IMR-90 (cell line): ENCODE results near the gene FGD3. TPM values are rescaled to one million over a fixed set of nuclear protein-coding genes. Genes with fewer than 3 reads are reported as not detected.

Experiments
- ATAC-seq: fragments of 200-7000 bp; cut with Tn5 transposase; 2 replicates; pipeline ENCODE4 v1.9.1; 2020; ENCODE audit warnings: low read depth, mild to moderate bottlenecking, moderate library complexity
- BruUV-seq: library from RNA; stranded (reverse); fragments of 400-500 nt; replicated peaks from 2 replicates; lab custom pipeline; 2021; lab: Mats Ljungman, UMichigan
- CTCF ChIA-PET: fragments of 300-600 bp; formaldehyde crosslinking; extraction: SDS; loops from one replicate; lab custom pipeline; 2021; ENCODE audit warnings: antibody characterized with exemption; lab: Yijun Ruan, JAX
- POLR2A ChIA-PET: fragments of 300-600 bp; sonication (Branson Sonifier 250); formaldehyde crosslinking; loops from one replicate; lab custom pipeline; 2022; ENCODE audit warnings: antibody characterized with exemption; ENCODE audit not compliant: unreplicated experiment; lab: Charles Lee
- DNase-seq: peaks from one replicate; pipeline ENCODE4 v3.0.0; 2013
- H2AFZ ChIP-seq: replicated peaks from 2 replicates; pipeline ENCODE3; 2013; ENCODE audit warnings: low read length, mild to moderate bottlenecking; ENCODE audit not compliant: poor library complexity
- H2AK5ac ChIP-seq: 2 replicates; pipeline ENCODE4 v1.6.1; 2013; ENCODE audit warnings: low read depth, low read length, inconsistent platforms
- H2AK9ac ChIP-seq: replicated peaks from 2 replicates; pipeline ENCODE3; 2013; ENCODE audit warnings: mild to moderate bottlenecking, low read depth, low read length, moderate library complexity; ENCODE audit not compliant: poor library complexity
- H2BK120ac ChIP-seq: 2 replicates; pipeline ENCODE4 v1.6.1; 2013; ENCODE audit warnings: low read depth, low read length, inconsistent platforms
- H2BK15ac ChIP-seq: 3 replicates; pipeline ENCODE4 v1.6.1; 2013; ENCODE audit warnings: low read depth, low read length, inconsistent platforms
- H2BK20ac ChIP-seq: 2 replicates; pipeline ENCODE4 v1.6.1; 2013; ENCODE audit warnings: low read depth, mild to moderate bottlenecking, inconsistent platforms, low read length, moderate library complexity
- H2BK5ac ChIP-seq: 2 replicates; pipeline ENCODE4 v1.6.1; 2013; ENCODE audit warnings: mild to moderate bottlenecking, low read depth, low read length, inconsistent platforms; ENCODE audit not compliant: poor library complexity, severe bottlenecking
- H3K14ac ChIP-seq: replicated peaks from 2 replicates; pipeline ENCODE4 v1.6.1; 2013; ENCODE audit warnings: low read depth, low read length, inconsistent platforms
- H3K18ac ChIP-seq: 2 replicates; pipeline ENCODE4 v1.6.1; 2013; ENCODE audit warnings: low read depth, low read length, control low read depth
- H3K23ac ChIP-seq: 2 replicates; pipeline ENCODE4 v1.6.1; 2013; ENCODE audit warnings: low read depth, low read length, inconsistent platforms
- H3K27ac ChIP-seq: 2 replicates; pipeline ENCODE4 v1.5.1; 2013; ENCODE audit warnings: mild to moderate bottlenecking, control low read depth, low read length; ENCODE audit not compliant: insufficient read depth
- H3K27me3 ChIP-seq: 2 replicates; pipeline ENCODE4 v1.6.1; 2013; ENCODE audit warnings: low read length; ENCODE audit not compliant: control insufficient read depth, insufficient read depth
- H3K36me3 ChIP-seq: 2 replicates; pipeline ENCODE4 v1.6.1; 2013; ENCODE audit warnings: low read length, mixed read lengths; ENCODE audit not compliant: control insufficient read depth, insufficient read depth
- H3K4ac ChIP-seq: 2 replicates; pipeline ENCODE4 v1.6.1; 2013; ENCODE audit warnings: low read depth, low read length, inconsistent platforms
- H3K4me1 ChIP-seq: 2 replicates; pipeline ENCODE4 v1.6.1; 2013; ENCODE audit warnings: low read length, mixed read lengths; ENCODE audit not compliant: control insufficient read depth, insufficient read depth
- H3K4me2 ChIP-seq: 2 replicates; pipeline ENCODE4 v1.6.1; 2013; ENCODE audit warnings: low read depth, mild to moderate bottlenecking, control low read depth, low read length, moderate library complexity
- H3K4me3 ChIP-seq: 2 replicates; pipeline ENCODE4 v1.5.1; 2013; ENCODE audit warnings: low read depth, mild to moderate bottlenecking, control low read depth, low read length, moderate library complexity; ENCODE audit not compliant: insufficient read depth
- H3K56ac ChIP-seq: 2 replicates; pipeline ENCODE4 v1.6.1; 2013; ENCODE audit warnings: low read length, inconsistent platforms; ENCODE audit not compliant: insufficient read depth; ENCODE audit errors: extremely low read depth
- H3K79me1 ChIP-seq, 2 experiments: 2 replicates each; pipeline ENCODE4 v1.6.1; 2013; ENCODE audit warnings: low read length in 2 of 2, inconsistent platforms in 1 of 2, low read depth in 1 of 2
- H3K9ac ChIP-seq: 2 replicates; pipeline ENCODE4 v1.6.1; 2013; ENCODE audit warnings: low read depth, low read length, control low read depth
- H3K9me1 ChIP-seq: 2 replicates; pipeline ENCODE4 v1.6.1; 2013; ENCODE audit warnings: low read length, inconsistent platforms; ENCODE audit not compliant: insufficient read depth
- H3K9me3 ChIP-seq: 2 replicates; pipeline ENCODE4 v1.6.1; 2013; ENCODE audit warnings: low read length; ENCODE audit not compliant: control insufficient read depth, insufficient read depth
- H4K20me1 ChIP-seq: 2 replicates; pipeline ENCODE4 v1.6.1; 2013; ENCODE audit warnings: low read length, inconsistent platforms; ENCODE audit not compliant: insufficient read depth
- H4K5ac ChIP-seq: 2 replicates; pipeline ENCODE4 v1.6.1; 2013; ENCODE audit warnings: mild to moderate bottlenecking, low read depth, low read length, control low read depth
- H4K8ac ChIP-seq, 2 experiments: 2 replicates each; pipeline ENCODE4 v1.6.1; 2013; ENCODE audit warnings: low read depth in 2 of 2, low read length in 2 of 2, control low read depth in 1 of 2, inconsistent platforms in 1 of 2
- H4K91ac ChIP-seq: 2 replicates; pipeline ENCODE4 v1.6.1; 2013; ENCODE audit warnings: low read depth, low read length, inconsistent platforms; ENCODE audit not compliant: insufficient read depth
- BHLHE40 ChIP-seq: fragments of 150-350 bp; IDR thresholded peaks from 2 replicates; pipeline ENCODE4 v1.6.1; 2016; ENCODE audit warnings: mild to moderate bottlenecking, low read depth, low read length
- CEBPB ChIP-seq: IDR thresholded peaks from 2 replicates; pipeline ENCODE4 v1.6.1; 2012; ENCODE audit warnings: low read depth, low read length, improper control_type of control experiment
- CHD1 ChIP-seq: IDR thresholded peaks from 2 replicates; pipeline ENCODE4 v1.6.1; 2012; ENCODE audit warnings: low read depth, low read length, improper control_type of control experiment
- FOS ChIP-seq: fragments of 150-350 bp; IDR thresholded peaks from 2 replicates; pipeline ENCODE4 v1.6.1; 2016; ENCODE audit warnings: low read depth, low read length
- MAZ ChIP-seq: IDR thresholded peaks from 2 replicates; pipeline ENCODE4 v1.6.1; 2012; ENCODE audit warnings: low read depth, mild to moderate bottlenecking, low read length, improper control_type of control experiment, moderate library complexity, borderline replicate concordance
- NFE2L2 ChIP-seq: fragments of 150-350 bp; IDR thresholded peaks from 2 replicates; pipeline ENCODE4 v1.6.1; 2016; ENCODE audit warnings: low read depth, mild to moderate bottlenecking, low read length
- POLR2A ChIP-seq: IDR thresholded peaks from 2 replicates; pipeline ENCODE4 v1.6.1; 2012; ENCODE audit warnings: mild to moderate bottlenecking, low read depth, low read length
- RCOR1 ChIP-seq: IDR thresholded peaks from 2 replicates; pipeline ENCODE4 v1.6.1; 2012; ENCODE audit warnings: mild to moderate bottlenecking, low read length, improper control_type of control experiment; ENCODE audit not compliant: insufficient replicate concordance
- SMC3 ChIP-seq: fragments of 150-350 bp; IDR thresholded peaks from 2 replicates; pipeline ENCODE4 v1.6.1; 2016; ENCODE audit warnings: low read depth, mild to moderate bottlenecking, antibody characterized with exemption, low read length, moderate library complexity
- WGBS, 2 experiments: methylation state at CpG; one replicate each; pipeline versions ENCODE4 v1.1.5 to v1.1.7; 2013; ENCODE audit warnings: missing lambda C conversion rate in 2 of 2; ENCODE audit not compliant: insufficient read length in 1 of 2; ENCODE audit errors: extremely low coverage in 2 of 2; 5-methylcytosine and 5-hydroxymethylcytosine counted together
- dilution Hi-C: fragments of 300-500 bp; cut with HindIII; formaldehyde crosslinking; loops from one replicate; pipeline ENCODE4 v1.14.3; 2018; ENCODE audit warnings: low sequenced_read_pairs; ENCODE audit not compliant: unreplicated experiment
- in situ Hi-C: fragments of 300-500 bp; cut with MboI; formaldehyde crosslinking; loops from 3 replicates; pipeline ENCODE4 v1.14.3; 2019; ENCODE audit warnings: low sequenced_read_pairs, inconsistent platforms, mixed read lengths
- intact Hi-C: fragments of 100-400 bp; cut with micrococcal nuclease; formaldehyde crosslinking; loops from 2 replicates; pipeline ENCODE4 v1.10.0; 2022
- polyA plus RNA-seq, 3 experiments: library from polyadenylated mRNA; depleted of rRNA; stranded (reverse); fragments of >200 nt; gene quantifications; 2 replicates each; pipeline ENCODE4 v1.2.3, GENCODE V29; 2012; ENCODE audit warnings: low replicate concordance in 1 of 3
- total RNA-seq: library from RNA; depleted of rRNA; stranded (reverse); fragments of >200 nt; gene quantifications from 2 replicates; pipeline ENCODE4 v1.2.3, GENCODE V29; 2012
- TF ChIP-seq, protein P1 (sequence below): fragments of 150-350 bp; IDR thresholded peaks from 2 replicates; pipeline ENCODE4 v1.6.1; 2016; ENCODE audit warnings: low read depth, mild to moderate bottlenecking, low read length, moderate library complexity, borderline replicate concordance
- TF ChIP-seq, protein P2 (sequence below): conservative IDR thresholded peaks from 2 replicates; pipeline ENCODE4 v1.5.1; 2012; ENCODE audit warnings: mild to moderate bottlenecking, low read depth, low read length, improper control_type of control experiment

Gene FGD3
- total and polyA plus RNA-seq, 2 of the 4 experiments (the other 2 are of a cell fraction) = not detected

- H3K9me3 ChIP-seq = no peaks in the 10 kb centered on the region
- H4K91ac ChIP-seq = no peak overlapping the region
- no peak overlapping the region for H4K8ac ChIP-seq
- no peak overlapping the region for H3K4me2 ChIP-seq
- H3K9me1 ChIP-seq = no peaks in the 10 kb centered on the region
- WGBS, 2 experiments = 70% methylated on average over 2 of the region's 13 CpGs; no CpG with 5 or more reads in 1 of the 2 experiments
- H2AK5ac ChIP-seq = no peak overlapping the region
- H3K14ac ChIP-seq = no peak overlapping the region
- H3K23ac ChIP-seq = no peak overlapping the region
- no peak overlapping the region for H2BK15ac ChIP-seq
- no TSS peak for BruUV-seq
- H2AFZ ChIP-seq = peak overlapping the region; percentile 32
- no peak overlapping the region for H3K9ac ChIP-seq
- H2BK5ac ChIP-seq = no peak overlapping the region
- dilution Hi-C loops = no loop called here
- ATAC-seq (no peak), DNase-seq (no peak)
- H4K20me1 ChIP-seq = no peaks in the 10 kb centered on the region
- no peak overlapping the region for H2BK120ac ChIP-seq
- intact Hi-C loops = no loop called here
- no peak overlapping the region for H2BK20ac ChIP-seq
- no peak overlapping the region for H3K18ac ChIP-seq
- H3K4me3 ChIP-seq = no peak overlapping the region
- no peak overlapping the region for H4K5ac ChIP-seq
- ChIA-PET POLR2A (no interaction called here), CTCF (no interaction called here)
- no peaks in the 10 kb centered on the region for H3K36me3 ChIP-seq
- no peak overlapping the region for H3K27ac ChIP-seq
- no peak overlapping the region for H3K4ac ChIP-seq
- TF ChIP-seq CHD1 = no peak
- no peak for TF ChIP-seq NFE2L2
- TF ChIP-seq, protein P1, sequence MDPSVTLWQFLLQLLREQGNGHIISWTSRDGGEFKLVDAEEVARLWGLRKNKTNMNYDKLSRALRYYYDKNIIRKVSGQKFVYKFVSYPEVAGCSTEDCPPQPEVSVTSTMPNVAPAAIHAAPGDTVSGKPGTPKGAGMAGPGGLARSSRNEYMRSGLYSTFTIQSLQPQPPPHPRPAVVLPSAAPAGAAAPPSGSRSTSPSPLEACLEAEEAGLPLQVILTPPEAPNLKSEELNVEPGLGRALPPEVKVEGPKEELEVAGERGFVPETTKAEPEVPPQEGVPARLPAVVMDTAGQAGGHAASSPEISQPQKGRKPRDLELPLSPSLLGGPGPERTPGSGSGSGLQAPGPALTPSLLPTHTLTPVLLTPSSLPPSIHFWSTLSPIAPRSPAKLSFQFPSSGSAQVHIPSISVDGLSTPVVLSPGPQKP = no peak
- TF ChIP-seq BHLHE40 = no peak
- no peak for TF ChIP-seq MAZ
- no peak for TF ChIP-seq CEBPB
- TF ChIP-seq RCOR1 = no peak
- no peak for TF ChIP-seq FOS
- no peak for TF ChIP-seq SMC3
- no peak for TF ChIP-seq POLR2A
- TF ChIP-seq, protein P2, sequence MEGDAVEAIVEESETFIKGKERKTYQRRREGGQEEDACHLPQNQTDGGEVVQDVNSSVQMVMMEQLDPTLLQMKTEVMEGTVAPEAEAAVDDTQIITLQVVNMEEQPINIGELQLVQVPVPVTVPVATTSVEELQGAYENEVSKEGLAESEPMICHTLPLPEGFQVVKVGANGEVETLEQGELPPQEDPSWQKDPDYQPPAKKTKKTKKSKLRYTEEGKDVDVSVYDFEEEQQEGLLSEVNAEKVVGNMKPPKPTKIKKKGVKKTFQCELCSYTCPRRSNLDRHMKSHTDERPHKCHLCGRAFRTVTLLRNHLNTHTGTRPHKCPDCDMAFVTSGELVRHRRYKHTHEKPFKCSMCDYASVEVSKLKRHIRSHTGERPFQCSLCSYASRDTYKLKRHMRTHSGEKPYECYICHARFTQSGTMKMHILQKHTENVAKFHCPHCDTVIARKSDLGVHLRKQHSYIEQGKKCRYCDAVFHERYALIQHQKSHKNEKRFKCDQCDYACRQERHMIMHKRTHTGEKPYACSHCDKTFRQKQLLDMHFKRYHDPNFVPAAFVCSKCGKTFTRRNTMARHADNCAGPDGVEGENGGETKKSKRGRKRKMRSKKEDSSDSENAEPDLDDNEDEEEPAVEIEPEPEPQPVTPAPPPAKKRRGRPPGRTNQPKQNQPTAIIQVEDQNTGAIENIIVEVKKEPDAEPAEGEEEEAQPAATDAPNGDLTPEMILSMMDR = no peak
- H3K27me3 ChIP-seq = peaks cover 5% of the 10 kb centered on the region; the same call in 1 of the 2 replicates
- H2AK9ac ChIP-seq = no peak overlapping the region
- H3K56ac ChIP-seq = no peak overlapping the region
- no peaks in the 10 kb centered on the region for H3K79me1 ChIP-seq
- in situ Hi-C loops = loop anchor here (25.0 kb wide), 1 partner anchor 298 kb away; no protein-coding TSS in a partner anchor
- H3K4me1 ChIP-seq = no peaks in the 10 kb centered on the region
These were observed 66.7 kb downstream of the FGD3 start for GRCh38 chr9:93013856-93014582.
